ENCODE measurements around the gene BRD9. TPM values are rescaled to one million over a fixed set of nuclear protein-coding genes. Genes with fewer than 3 reads are reported as not detected.
"Not testable (repeated sequence)": the region's sequence is repeated elsewhere in the genome, so short reads cannot be mapped to it uniquely, and the experiment has no call there.

Gene BRD9
- total RNA-seq, 1 donor from 2014 or later, result 69.2 TPM

- DNase-seq (ENCODE audit: low spot score, unreplicated experiment), result not testable (repeated sequence)
These were observed 50.0 kb downstream of the BRD9 start for GRCh38 chr5:842402-843221.

GRCh38 chr5:841531-842401 is 50.8 kb downstream of the BRD9 start:
- H3K27ac Mint-ChIP-seq; H3K27me3 Mint-ChIP-seq; DNase-seq (ENCODE audit: low spot score, unreplicated experiment); H3K9me3 Mint-ChIP-seq (ENCODE audit: low read depth); H3K4me3 Mint-ChIP-seq (ENCODE audit: low read depth); H3K36me3 Mint-ChIP-seq (ENCODE audit: insufficient read depth); H3K4me1 Mint-ChIP-seq (ENCODE audit: low read depth): not testable (repeated sequence)

More at GRCh38 chr5:842402-843221, 50.0 kb downstream of the BRD9 start:
- H3K9me3 Mint-ChIP-seq (ENCODE audit: low read depth); H3K4me3 Mint-ChIP-seq (ENCODE audit: low read depth); H3K27ac Mint-ChIP-seq; H3K36me3 Mint-ChIP-seq (ENCODE audit: insufficient read depth); H3K4me1 Mint-ChIP-seq (ENCODE audit: low read depth); H3K27me3 Mint-ChIP-seq: not testable (repeated sequence)

- H3K9me3 Mint-ChIP-seq (ENCODE audit: low read depth); DNase-seq (ENCODE audit: low spot score, unreplicated experiment); H3K4me3 Mint-ChIP-seq (ENCODE audit: low read depth); H3K4me1 Mint-ChIP-seq (ENCODE audit: low read depth); H3K27ac Mint-ChIP-seq; H3K36me3 Mint-ChIP-seq (ENCODE audit: insufficient read depth); H3K27me3 Mint-ChIP-seq: not testable (repeated sequence)
These were observed 51.6 kb downstream of the BRD9 start for GRCh38 chr5:840974-841435.

GRCh38 chr5:840118-840973 is 52.3 kb downstream of the BRD9 start:
- H3K27me3 Mint-ChIP-seq; H3K36me3 Mint-ChIP-seq (ENCODE audit: insufficient read depth): not testable (repeated sequence)

GRCh38 chr5:838431-838851 is 54.2 kb downstream of the BRD9 start:
- DNase-seq (ENCODE audit: low spot score, unreplicated experiment); H3K27me3 Mint-ChIP-seq: not testable (repeated sequence)

More at GRCh38 chr5:840118-840973, 52.3 kb downstream of the BRD9 start:
- H3K4me1 Mint-ChIP-seq (ENCODE audit: low read depth), result peaks cover 11% of the 10 kb centered on the region
- not testable (repeated sequence) for H3K27ac Mint-ChIP-seq; DNase-seq (ENCODE audit: low spot score, unreplicated experiment); H3K9me3 Mint-ChIP-seq (ENCODE audit: low read depth); H3K4me3 Mint-ChIP-seq (ENCODE audit: low read depth)

GRCh38 chr5:837621-838121 is 54.9 kb downstream of the BRD9 start:
- H3K27ac Mint-ChIP-seq; H3K4me3 Mint-ChIP-seq (ENCODE audit: low read depth); H3K27me3 Mint-ChIP-seq; H3K9me3 Mint-ChIP-seq (ENCODE audit: low read depth); DNase-seq (ENCODE audit: low spot score, unreplicated experiment); H3K4me1 Mint-ChIP-seq (ENCODE audit: low read depth); H3K36me3 Mint-ChIP-seq (ENCODE audit: insufficient read depth): not testable (repeated sequence)

More at GRCh38 chr5:838431-838851, 54.2 kb downstream of the BRD9 start:
- H3K4me1 Mint-ChIP-seq (ENCODE audit: low read depth); H3K27ac Mint-ChIP-seq; H3K4me3 Mint-ChIP-seq (ENCODE audit: low read depth); H3K9me3 Mint-ChIP-seq (ENCODE audit: low read depth); H3K36me3 Mint-ChIP-seq (ENCODE audit: insufficient read depth): not testable (repeated sequence)

GRCh38 chr5:835933-836612 is 56.5 kb downstream of the BRD9 start:
- not testable (repeated sequence) for DNase-seq (ENCODE audit: low spot score, unreplicated experiment); H3K9me3 Mint-ChIP-seq (ENCODE audit: low read depth); H3K36me3 Mint-ChIP-seq (ENCODE audit: insufficient read depth); H3K27me3 Mint-ChIP-seq; H3K4me1 Mint-ChIP-seq (ENCODE audit: low read depth); H3K4me3 Mint-ChIP-seq (ENCODE audit: low read depth)
- H3K27ac Mint-ChIP-seq, result peak overlapping the region; percentile 76

- not testable (repeated sequence) for H3K27ac Mint-ChIP-seq
These were observed 58.6 kb downstream of the BRD9 start for GRCh38 chr5:834013-834412.

GRCh38 chr5:828194-828593 is 64.4 kb downstream of the BRD9 start:
- peaks cover 19% of the 10 kb centered on the region for H3K36me3 Mint-ChIP-seq (ENCODE audit: insufficient read depth)
- not testable (repeated sequence) for DNase-seq (ENCODE audit: low spot score, unreplicated experiment); H3K27me3 Mint-ChIP-seq; H3K9me3 Mint-ChIP-seq (ENCODE audit: low read depth); H3K27ac Mint-ChIP-seq; H3K4me1 Mint-ChIP-seq (ENCODE audit: low read depth); H3K4me3 Mint-ChIP-seq (ENCODE audit: low read depth)

More at GRCh38 chr5:834013-834412, 58.6 kb downstream of the BRD9 start:
- DNase-seq (ENCODE audit: low spot score, unreplicated experiment); H3K27me3 Mint-ChIP-seq; H3K36me3 Mint-ChIP-seq (ENCODE audit: insufficient read depth); H3K4me3 Mint-ChIP-seq (ENCODE audit: low read depth); H3K9me3 Mint-ChIP-seq (ENCODE audit: low read depth); H3K4me1 Mint-ChIP-seq (ENCODE audit: low read depth): not testable (repeated sequence)
